GM12878 (cell line): ENCODE data around the gene LUZP2. TPM values are rescaled to one million over a fixed set of nuclear protein-coding genes. Genes with fewer than 3 reads are reported as not detected.

Experiments used
- ATAC-seq: fragments of 200-7000 bp; cut with Tn5 transposase; 3 replicates; pipeline ENCODE4 v1.9.1; 2020; ENCODE audit warnings: mild to moderate bottlenecking, moderate library complexity
- BruUV-seq: library from RNA; stranded (reverse); fragments of 400-500 nt; replicated peaks from 2 replicates; lab custom pipeline; 2021; lab: Mats Ljungman, UMichigan
- CTCF ChIA-PET: fragments of 300-600 bp; sonication (Branson Sonifier 250); formaldehyde crosslinking; extraction: SDS; loops from one replicate; lab custom pipeline; 2021; ENCODE audit warnings: inconsistent platforms; lab: Yijun Ruan, JAX
- POLR2A ChIA-PET: fragments of 350-600 bp; formaldehyde crosslinking; extraction: SDS; loops from one replicate; lab custom pipeline; 2021; ENCODE audit warnings: inconsistent platforms; lab: Charles Lee
- RAD21 ChIA-PET: fragments of 300-600 bp; sonication (Branson Sonifier 250); formaldehyde crosslinking; loops from one replicate; lab custom pipeline; 2023; ENCODE audit warnings: antibody characterized with exemption; ENCODE audit not compliant: unreplicated experiment; lab: Charles Lee
- SMC1A ChIA-PET: fragments of 300-600 bp; sonication (Branson Sonifier 250); formaldehyde crosslinking; loops from one replicate; lab custom pipeline; 2023; ENCODE audit not compliant: unreplicated experiment, uncharacterized antibody; lab: Charles Lee
- DNase-seq: peaks from one replicate; pipeline ENCODE4 v3.0.0-alpha.2; 2011; ENCODE audit warnings: low read depth, low spot score
- FAIRE-seq: peaks from 3 replicates; lab custom pipeline; 2011; peaks lifted over from hg19 to GRCh38; lab: Jason Lieb, UNC
- H2AFZ ChIP-seq: 2 replicates; pipeline ENCODE4 v1.6.0; 2011; ENCODE audit warnings: low read depth, low read length, control low read depth; ENCODE audit not compliant: control insufficient read depth
- H3K27ac ChIP-seq: 2 replicates; pipeline ENCODE4 v1.5.1; 2011; ENCODE audit warnings: control low read depth; ENCODE audit not compliant: control insufficient read depth, insufficient read depth
- H3K27me3 ChIP-seq, 2 experiments: replicated peaks in 1 of 2; 2 replicates each; pipeline versions ENCODE4 v1.6.0 to v1.6.1; 2011; ENCODE audit warnings: low read length in 1 of 2; ENCODE audit not compliant: control insufficient read depth in 2 of 2, insufficient read depth in 2 of 2
- H3K36me3 ChIP-seq, 2 experiments: 2 replicates each; pipeline ENCODE4 v1.5.1; 2011; ENCODE audit warnings: low read length in 1 of 2; ENCODE audit not compliant: control insufficient read depth in 2 of 2, insufficient read depth in 2 of 2
- H3K4me1 ChIP-seq: 2 replicates; pipeline ENCODE4 v1.6.1; 2011; ENCODE audit warnings: mild to moderate bottlenecking, low read length, moderate library complexity, mixed read lengths; ENCODE audit not compliant: control insufficient read depth, insufficient read depth
- H3K4me2 ChIP-seq: 2 replicates; pipeline ENCODE4 v1.6.0; 2011; ENCODE audit warnings: control low read depth; ENCODE audit not compliant: control insufficient read depth, insufficient read depth
- H3K4me3 ChIP-seq: fragments of 200-600 bp; sonication (generic); 2 replicates; pipeline ENCODE4 v1.5.1; 2016
- H3K79me2 ChIP-seq: 2 replicates; pipeline ENCODE4 v1.6.0; 2011; ENCODE audit warnings: low read length; ENCODE audit not compliant: control insufficient read depth, insufficient read depth
- H3K9ac ChIP-seq: 2 replicates; pipeline ENCODE4 v1.8.0; 2011; ENCODE audit warnings: low read length, control low read depth, mixed read lengths; ENCODE audit not compliant: control insufficient read depth, insufficient read depth
- H3K9me3 ChIP-seq: replicated peaks from 3 replicates; pipeline ENCODE4 v1.5.1; 2011; ENCODE audit warnings: mild to moderate bottlenecking, low read length; ENCODE audit not compliant: control insufficient read depth, insufficient read depth
- H4K20me1 ChIP-seq: 2 replicates; pipeline ENCODE4 v1.6.0; 2011; ENCODE audit not compliant: control insufficient read depth, insufficient read depth
- BCLAF1 ChIP-seq: fragments of 450-650 bp; IDR thresholded peaks from 2 replicates; pipeline ENCODE4 v1.6.1; 2017; ENCODE audit warnings: antibody characterized with exemption, mild to moderate bottlenecking, moderate library complexity
- CBX5 ChIP-seq: sonication (generic); IDR thresholded peaks from 2 replicates; pipeline ENCODE4 v1.6.1; 2016; ENCODE audit warnings: low read depth, moderate library complexity, mild to moderate bottlenecking, inconsistent platforms
- DPF2 ChIP-seq: fragments of 450-650 bp; IDR thresholded peaks from 2 replicates; pipeline ENCODE4 v1.6.1; 2017; ENCODE audit warnings: mild to moderate bottlenecking
- IRF4 ChIP-seq: IDR thresholded peaks from 2 replicates; pipeline ENCODE4 v1.6.1; 2011; ENCODE audit warnings: low read depth, low read length
- MEF2B ChIP-seq: fragments of 450-650 bp; IDR thresholded peaks from 2 replicates; pipeline ENCODE4 v1.6.1; 2018; ENCODE audit warnings: mild to moderate bottlenecking, moderate library complexity; ENCODE audit not compliant: partially characterized antibody, poor library complexity, severe bottlenecking
- MLLT1 ChIP-seq: fragments of 450-650 bp; IDR thresholded peaks from 2 replicates; pipeline ENCODE4 v1.6.1; 2016; ENCODE audit warnings: mild to moderate bottlenecking
- MYC ChIP-seq: IDR thresholded peaks from 2 replicates; pipeline ENCODE4 v1.6.1; 2011; ENCODE audit warnings: mild to moderate bottlenecking, low read length, moderate library complexity, inconsistent platforms; ENCODE audit not compliant: insufficient read depth, insufficient replicate concordance, insufficient read length, severe bottlenecking
- NKRF ChIP-seq: fragments of 450-650 bp; conservative IDR thresholded peaks from 2 replicates; pipeline ENCODE4 v1.6.1; 2017; ENCODE audit warnings: mild to moderate bottlenecking, moderate library complexity
- PBX3 ChIP-seq: IDR thresholded peaks from 2 replicates; pipeline ENCODE4 v1.6.1; 2011; ENCODE audit warnings: mild to moderate bottlenecking, low read depth, low read length, moderate library complexity; ENCODE audit not compliant: insufficient replicate concordance
- SMARCA5 ChIP-seq: fragments of 450-650 bp; IDR thresholded peaks from 2 replicates; pipeline ENCODE4 v1.6.1; 2017; ENCODE audit warnings: mild to moderate bottlenecking
- SP1 ChIP-seq: IDR thresholded peaks from one replicate; pipeline ENCODE4 v1.6.1; 2011; ENCODE audit warnings: low read depth, low read length
- ZNF24 ChIP-seq: fragments of 450-650 bp; IDR thresholded peaks from 2 replicates; pipeline ENCODE4 v1.6.1; 2017; ENCODE audit warnings: antibody characterized with exemption, mild to moderate bottlenecking
- ZNF687 ChIP-seq: fragments of 450-650 bp; IDR thresholded peaks from 2 replicates; pipeline ENCODE4 v1.6.1; 2017; ENCODE audit warnings: mild to moderate bottlenecking, moderate library complexity
- WGBS: methylation state at CpG from one replicate; pipeline ENCODE4 v1.1.6; 2016; ENCODE audit warnings: low lambda C conversion rate; ENCODE audit not compliant: insufficient replicate concordance, insufficient coverage; ENCODE audit errors: missing lambda C conversion rate; 5-methylcytosine and 5-hydroxymethylcytosine counted together
- in situ Hi-C: fragments of 300-500 bp; cut with MboI; formaldehyde crosslinking; loops from 9 replicates; pipeline ENCODE4 v1.14.3; 2018; ENCODE audit warnings: mixed read lengths
- intact Hi-C: fragments of 100-400 bp; cut with micrococcal nuclease; formaldehyde crosslinking; loops from one replicate; pipeline ENCODE4 v1.14.2; 2022; ENCODE audit not compliant: unreplicated experiment
- polyA plus RNA-seq, 11 experiments: library from polyadenylated mRNA; depleted of rRNA in 4 of 11; unstranded in 6 of 11; stranded (reverse) in 5 of 11; fragments of >200 nt; fragmentation: Nextera tagmentation in 4 of 11; fragmentation: Illumina TruSeq in 1 of 11; extraction: Ambion mirVana in 4 of 11; extraction: Trizol in 1 of 11; gene quantifications; 1 replicate in 1 of 11; 2 replicates in 10 of 11; pipeline versions ENCODE4 v1.2.1 to v1.2.3, GENCODE V29; 2011 to 2016; ENCODE audit warnings: inconsistent platforms in 2 of 11, missing spikeins in 2 of 11, low read depth in 1 of 11
- total RNA-seq, 4 experiments: library from RNA; depleted of rRNA in 3 of 4; stranded (reverse); fragments of >200 nt in 3 of 4; fragmentation: Illumina TruSeq in 1 of 4; extraction: Trizol in 1 of 4; gene quantifications; 2 replicates each; pipeline versions ENCODE4 v1.2.1 to v1.2.3, GENCODE V29; 2013 to 2021

The LUZP2 gene
- total and polyA plus RNA-seq, 10 of the 15 experiments (the other 5 are each of a cell fraction or from before 2014, with no cell fraction given) = not detected

- Histone ChIP-seq H3K4me1 (no peaks in the 10 kb centered on the region), H3K36me3 (no peaks in the 10 kb centered on the region), H3K4me3 (no peak overlapping the region), H3K79me2 (no peaks in the 10 kb centered on the region), H4K20me1 (no peaks in the 10 kb centered on the region), H3K27ac (no peak overlapping the region), H3K9me3 (no peaks in the 10 kb centered on the region), H3K4me2 (no peak overlapping the region), H3K9ac (no peak overlapping the region), H3K27me3 (no peaks in the 10 kb centered on the region), H2AFZ (no peak overlapping the region)
- FAIRE-seq (no peak), ATAC-seq (no peak), DNase-seq (no peak)
- CTCF ChIA-PET = no interaction called here
- POLR2A ChIA-PET = no interaction called here
- no TSS peak for BruUV-seq
- 0% methylated on average over 1 of the region's 1 CpG for whole genome bisulfite sequencing
- RAD21 ChIA-PET = no interaction called here
- SMC1A ChIA-PET = no interaction called here
- in situ Hi-C loops = no loop called here
- intact Hi-C loops = no loop called here
- TF ChIP-seq NKRF = no peak
- no peak for TF ChIP-seq ZNF687
- TF ChIP-seq MLLT1 = no peak
- no peak for TF ChIP-seq SP1
- TF ChIP-seq IRF4 = no peak
- no peak for TF ChIP-seq PBX3
- TF ChIP-seq ZNF24 = no peak
- TF ChIP-seq SMARCA5 = no peak
- no peak for TF ChIP-seq BCLAF1
- no peak for TF ChIP-seq CBX5
- TF ChIP-seq MYC = no peak
- TF ChIP-seq MEF2B = no peak
- no peak for TF ChIP-seq DPF2
Measured at GRCh38 chr11:25037431-25037830, 540.6 kb downstream of the LUZP2 start.
